Measurements from ENCODE around the gene TMEM80. TPM values are rescaled to one million over a fixed set of nuclear protein-coding genes. Genes with fewer than 3 reads are reported as not detected.

TMEM80 gene
- total RNA-seq, 2 donors from 2014 or later: 18.4 to 36.6 TPM

DNA sequence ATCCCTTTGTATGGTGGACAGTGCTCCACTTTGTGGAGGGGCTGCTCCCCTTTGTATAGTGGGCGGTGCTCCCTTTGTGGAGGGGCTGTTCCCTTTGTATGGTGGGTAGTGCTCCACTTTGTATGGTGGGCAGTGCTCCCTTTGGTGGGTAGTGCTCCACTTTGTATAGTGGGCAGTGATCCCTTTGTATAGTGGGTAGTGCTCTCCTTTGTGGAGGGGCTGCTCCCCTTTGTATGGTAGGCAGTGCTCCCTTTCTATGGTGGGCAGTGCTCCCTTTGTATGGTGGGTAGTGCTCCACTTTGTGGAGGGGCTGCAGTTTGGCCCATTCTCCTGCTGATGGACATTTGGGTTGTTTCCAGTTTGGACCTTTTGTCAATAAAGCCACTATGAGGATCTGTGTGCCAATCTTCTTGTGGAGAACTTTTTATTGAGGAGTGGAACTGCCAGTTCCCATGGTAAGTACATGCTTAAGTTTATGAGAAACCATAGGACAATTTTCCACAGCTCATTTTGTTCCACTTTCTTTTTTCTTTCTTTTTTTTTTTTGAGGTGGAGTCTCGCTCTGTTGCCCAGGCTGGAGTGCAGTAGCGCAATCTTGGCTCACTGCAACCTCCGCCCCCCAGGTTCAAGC is 47.1 kb downstream of the TMEM80 start:
- TF ChIP-seq CTCF (IDR thresholded peaks at IDR 0.05): no peak
- H3K36me3 ChIP-seq: no peaks in the 10 kb centered on the region
- H3K9ac ChIP-seq (ENCODE audit: low read depth in 2 of 2, low read length in 2 of 2): no peak overlapping the region
- no peak overlapping the region for H3K4me3 ChIP-seq
- DNase-seq: no peak
- H3K4me1 ChIP-seq: no peaks in the 10 kb centered on the region
- intact Hi-C loops (cut with DNase I): no loop called here
- no peak overlapping the region for H3K27ac ChIP-seq
- H3K27me3 ChIP-seq: no peaks in the 10 kb centered on the region
- no peaks in the 10 kb centered on the region for H3K9me3 ChIP-seq

DNA sequence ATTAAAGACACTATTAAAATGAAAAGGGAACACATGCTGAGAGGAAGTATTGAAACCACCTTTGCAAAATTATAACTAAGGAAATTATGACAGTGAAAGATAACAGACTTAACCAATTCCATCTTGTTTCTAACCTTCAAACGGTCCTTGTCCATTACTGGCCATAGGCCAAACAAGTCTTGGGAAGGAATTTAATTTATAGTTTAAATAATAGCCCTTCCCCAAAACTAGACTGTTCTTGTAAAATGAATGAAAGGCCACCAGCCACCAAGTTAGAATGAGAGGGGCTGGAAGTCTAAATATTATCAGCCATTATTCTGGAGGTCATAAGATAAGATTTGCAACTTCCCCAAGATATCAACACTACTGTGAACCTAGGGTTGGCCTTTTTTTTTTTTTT is 49.8 kb downstream of the TMEM80 start:
- no peaks in the 10 kb centered on the region for H3K36me3 ChIP-seq
- H3K27me3 ChIP-seq: no peaks in the 10 kb centered on the region
- no peak overlapping the region for H3K9ac ChIP-seq (ENCODE audit: low read depth in 2 of 2, low read length in 2 of 2)
- no peak overlapping the region for H3K27ac ChIP-seq
- H3K4me3 ChIP-seq: no peak overlapping the region
- intact Hi-C loops (cut with DNase I): no loop called here
- TF ChIP-seq CTCF (IDR thresholded peaks at IDR 0.05): no peak
- peaks cover 19% of the 10 kb centered on the region for H3K4me1 ChIP-seq
- no peak for DNase-seq
- H3K9me3 ChIP-seq: no peaks in the 10 kb centered on the region

GRCh38 chr11:746289-747157 is 50.9 kb downstream of the TMEM80 start:
- intact Hi-C loops (cut with DNase I): no loop called here
- Histone ChIP-seq H3K36me3 (no peaks in the 10 kb centered on the region), H3K9me3 (no peaks in the 10 kb centered on the region), H3K9ac (ENCODE audit: low read depth in 2 of 2, low read length in 2 of 2) (peak overlapping the region; percentile 48 to 96), H3K27me3 (no peaks in the 10 kb centered on the region), H3K4me1 (peaks cover 19% of the 10 kb centered on the region), H3K27ac (peak overlapping the region; percentile 76), H3K4me3 (peak overlapping the region; percentile 90)
- peak; percentile 39 for DNase-seq
- TF ChIP-seq CTCF (IDR thresholded peaks at IDR 0.05): no peak

- Histone ChIP-seq H3K36me3 (no peaks in the 10 kb centered on the region), H3K4me1 (peaks cover 19% of the 10 kb centered on the region), H3K27ac (peak within 1 kb of the TSS; percentile 76), H3K4me3 (peak within 1 kb of the TSS; percentile 90), H3K9ac (ENCODE audit: low read depth in 2 of 2, low read length in 2 of 2) (peak within 1 kb of the TSS; percentile 65 to 96), H3K9me3 (no peaks in the 10 kb centered on the region), H3K27me3 (no peaks in the 10 kb centered on the region)
- DNase-seq: peak; percentile 93
- no peak for TF ChIP-seq CTCF (IDR thresholded peaks at IDR 0.05)
- intact Hi-C loops (cut with DNase I): no loop called here
Observed at GRCh38 chr11:747158-748006, 51.8 kb downstream of the TMEM80 start, which contains the start of gene TALDO1. TSS of gene TALDO1 (plus strand) at chr11:747464. CDS start at chr11:747482, 18 bp downstream.

DNA sequence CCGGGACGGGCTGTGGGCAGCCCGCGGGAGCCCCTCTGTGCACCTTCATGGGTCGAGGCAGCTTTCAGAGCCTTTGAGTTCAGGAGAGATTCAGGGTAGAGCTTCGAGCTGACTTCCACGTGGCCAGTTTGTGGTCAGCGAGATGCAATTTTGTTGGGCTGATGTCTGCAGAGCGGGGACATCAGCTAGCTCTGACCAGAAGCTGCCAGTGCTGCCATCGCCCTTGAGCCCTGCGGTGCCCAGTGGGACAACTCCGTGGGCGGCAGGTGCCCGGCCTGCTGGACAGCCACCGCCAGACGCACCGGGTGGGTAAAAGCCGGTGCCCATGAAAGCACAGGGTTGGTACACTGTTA is 52.4 kb downstream of the TMEM80 start:
- H3K27ac ChIP-seq: peak overlapping the region; percentile 76
- no peaks in the 10 kb centered on the region for H3K36me3 ChIP-seq
- H3K4me1 ChIP-seq: peaks cover 19% of the 10 kb centered on the region
- peak overlapping the region; percentile 65 to 96 for H3K9ac ChIP-seq (ENCODE audit: low read depth in 2 of 2, low read length in 2 of 2)
- intact Hi-C loops (cut with DNase I): no loop called here
- DNase-seq: peak; percentile 27
- H3K9me3 ChIP-seq: no peaks in the 10 kb centered on the region
- H3K27me3 ChIP-seq: no peaks in the 10 kb centered on the region
- no peak for TF ChIP-seq CTCF (IDR thresholded peaks at IDR 0.05)
- peak overlapping the region; percentile 90 for H3K4me3 ChIP-seq
